ENCODE data around the gene ENAH.

ENAH gene

DNA sequence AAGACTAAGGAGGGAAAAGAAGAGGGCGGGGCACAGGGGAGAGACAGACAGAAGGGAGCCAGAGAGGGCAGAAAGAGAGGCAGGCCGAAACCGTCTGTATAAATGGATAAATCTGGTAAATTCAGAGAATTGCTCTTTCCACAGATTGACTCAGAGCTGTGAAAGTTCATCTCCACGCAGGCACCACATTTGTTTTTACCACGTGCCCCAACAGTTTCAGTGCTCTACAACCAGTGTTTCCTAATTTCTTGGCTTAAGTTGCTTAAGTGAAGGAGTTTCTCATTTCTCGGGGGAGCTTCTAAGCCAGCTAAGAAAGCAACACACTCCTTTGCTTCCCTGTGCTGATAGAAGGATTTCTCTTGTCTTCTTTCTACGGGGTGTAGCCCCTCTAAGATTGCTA, 87.1 kb downstream of the ENAH start:
- Histone ChIP-seq H3K36me3 (ENCODE audit: insufficient read depth, low read length) (peaks cover 8% of the 10 kb centered on the region; the same call in 1 of the 2 replicates), H3K9ac (ENCODE audit: low read depth, low read length, poor library complexity, severe bottlenecking) (no peak overlapping the region), H3F3A (ENCODE audit: low read depth) (no peaks in the 10 kb centered on the region), H3K9me3 (ENCODE audit: insufficient read depth, low read depth, low read length) (no peaks in the 10 kb centered on the region), H2AFZ (ENCODE audit: low read length) (no peak overlapping the region), H3K4me3 (ENCODE audit: low read length, poor library complexity, severe bottlenecking) (no peak overlapping the region), H3K4me2 (ENCODE audit: low read depth, low read length, poor library complexity, severe bottlenecking) (no peak overlapping the region), H4K20me1 (ENCODE audit: insufficient read depth, low read length, poor library complexity, severe bottlenecking) (no peaks in the 10 kb centered on the region), H3K4me1 (ENCODE audit: insufficient read depth, low read length, poor library complexity, severe bottlenecking) (no peaks in the 10 kb centered on the region), H3K9me2 (replicated peaks; ENCODE audit: low read depth, low read length) (no peaks in the 10 kb centered on the region), H3K27me3 (ENCODE audit: insufficient read depth, low read length, poor library complexity, severe bottlenecking) (no peaks in the 10 kb centered on the region), H3K79me2 (ENCODE audit: insufficient read depth, low read length) (no peaks in the 10 kb centered on the region)
- TF ChIP-seq, protein P1, sequence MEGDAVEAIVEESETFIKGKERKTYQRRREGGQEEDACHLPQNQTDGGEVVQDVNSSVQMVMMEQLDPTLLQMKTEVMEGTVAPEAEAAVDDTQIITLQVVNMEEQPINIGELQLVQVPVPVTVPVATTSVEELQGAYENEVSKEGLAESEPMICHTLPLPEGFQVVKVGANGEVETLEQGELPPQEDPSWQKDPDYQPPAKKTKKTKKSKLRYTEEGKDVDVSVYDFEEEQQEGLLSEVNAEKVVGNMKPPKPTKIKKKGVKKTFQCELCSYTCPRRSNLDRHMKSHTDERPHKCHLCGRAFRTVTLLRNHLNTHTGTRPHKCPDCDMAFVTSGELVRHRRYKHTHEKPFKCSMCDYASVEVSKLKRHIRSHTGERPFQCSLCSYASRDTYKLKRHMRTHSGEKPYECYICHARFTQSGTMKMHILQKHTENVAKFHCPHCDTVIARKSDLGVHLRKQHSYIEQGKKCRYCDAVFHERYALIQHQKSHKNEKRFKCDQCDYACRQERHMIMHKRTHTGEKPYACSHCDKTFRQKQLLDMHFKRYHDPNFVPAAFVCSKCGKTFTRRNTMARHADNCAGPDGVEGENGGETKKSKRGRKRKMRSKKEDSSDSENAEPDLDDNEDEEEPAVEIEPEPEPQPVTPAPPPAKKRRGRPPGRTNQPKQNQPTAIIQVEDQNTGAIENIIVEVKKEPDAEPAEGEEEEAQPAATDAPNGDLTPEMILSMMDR (conservative IDR thresholded peaks at IDR 0.05; ENCODE audit: low read length) = no peak
- no peak for TF ChIP-seq EZH2phosphoT487 (IDR thresholded peaks at IDR 0.05; ENCODE audit: borderline replicate concordance)

DNA sequence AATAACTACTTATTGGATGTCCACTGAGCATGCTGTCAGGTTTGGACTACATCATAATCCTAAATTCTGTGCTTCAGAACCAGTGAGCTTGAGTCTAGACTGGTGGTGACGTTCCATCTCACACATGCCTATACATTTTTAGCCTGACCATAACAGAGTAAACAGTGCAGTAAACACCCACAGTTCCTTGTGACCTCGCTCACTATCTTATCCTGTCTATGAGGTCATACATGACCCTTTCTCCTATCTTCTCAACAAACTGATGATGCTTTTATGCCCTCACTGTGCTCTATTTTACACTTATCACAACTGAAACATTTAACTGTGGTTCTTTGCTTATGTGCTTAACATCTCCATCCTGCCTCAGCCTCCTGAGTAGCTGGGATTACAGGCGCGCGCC, 91.2 kb downstream of the ENAH start:
- Histone ChIP-seq H3K36me3 (ENCODE audit: insufficient read depth, low read length) (peaks cover 8% of the 10 kb centered on the region; the same call in 1 of the 2 replicates), H4K20me1 (ENCODE audit: insufficient read depth, low read length, poor library complexity, severe bottlenecking) (no peaks in the 10 kb centered on the region), H3K4me2 (ENCODE audit: low read depth, low read length, poor library complexity, severe bottlenecking) (no peak overlapping the region), H3K4me1 (ENCODE audit: insufficient read depth, low read length, poor library complexity, severe bottlenecking) (no peaks in the 10 kb centered on the region), H3K9ac (ENCODE audit: low read depth, low read length, poor library complexity, severe bottlenecking) (no peak overlapping the region), H3K79me2 (ENCODE audit: insufficient read depth, low read length) (no peaks in the 10 kb centered on the region), H3K9me2 (replicated peaks; ENCODE audit: low read depth, low read length) (no peaks in the 10 kb centered on the region), H3K9me3 (ENCODE audit: insufficient read depth, low read depth, low read length) (no peaks in the 10 kb centered on the region), H2AFZ (ENCODE audit: low read length) (no peak overlapping the region), H3K27me3 (ENCODE audit: insufficient read depth, low read length, poor library complexity, severe bottlenecking) (no peaks in the 10 kb centered on the region), H3K4me3 (ENCODE audit: low read length, poor library complexity, severe bottlenecking) (no peak overlapping the region), H3F3A (ENCODE audit: low read depth) (no peaks in the 10 kb centered on the region)
- no peak for TF ChIP-seq EZH2phosphoT487 (IDR thresholded peaks at IDR 0.05; ENCODE audit: borderline replicate concordance)
- TF ChIP-seq, protein P1 (conservative IDR thresholded peaks at IDR 0.05; ENCODE audit: low read length) = no peak

DNA sequence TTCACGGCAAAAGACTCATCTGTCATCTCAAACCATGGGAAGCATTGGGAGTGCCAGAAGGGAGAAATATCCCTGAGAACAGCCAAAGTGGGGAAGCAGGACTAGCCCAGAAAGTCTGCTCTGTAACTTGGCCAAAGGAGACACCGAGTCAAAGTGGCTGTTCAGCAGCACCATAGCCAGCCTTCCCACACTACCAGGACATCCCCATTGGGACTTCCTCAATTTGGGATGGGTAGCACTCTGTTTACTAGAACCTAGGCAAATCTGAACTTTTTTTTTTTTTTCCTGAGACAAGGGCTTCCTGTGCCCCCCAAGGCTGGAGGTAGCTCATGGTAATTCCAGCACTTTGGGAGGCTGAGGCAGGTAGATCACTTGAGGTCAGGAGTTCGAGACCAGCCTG, 93.0 kb downstream of the ENAH start:
- Histone ChIP-seq H3K9me3 (ENCODE audit: insufficient read depth, low read depth, low read length) (no peaks in the 10 kb centered on the region), H3K9me2 (replicated peaks; ENCODE audit: low read depth, low read length) (no peaks in the 10 kb centered on the region), H3K36me3 (ENCODE audit: insufficient read depth, low read length) (no peaks in the 10 kb centered on the region), H3F3A (ENCODE audit: low read depth) (no peaks in the 10 kb centered on the region), H2AFZ (ENCODE audit: low read length) (no peak overlapping the region), H3K27me3 (ENCODE audit: insufficient read depth, low read length, poor library complexity, severe bottlenecking) (no peaks in the 10 kb centered on the region), H3K4me1 (ENCODE audit: insufficient read depth, low read length, poor library complexity, severe bottlenecking) (no peaks in the 10 kb centered on the region), H3K9ac (ENCODE audit: low read depth, low read length, poor library complexity, severe bottlenecking) (no peak overlapping the region), H3K79me2 (ENCODE audit: insufficient read depth, low read length) (no peaks in the 10 kb centered on the region), H3K4me3 (ENCODE audit: low read length, poor library complexity, severe bottlenecking) (no peak overlapping the region), H4K20me1 (ENCODE audit: insufficient read depth, low read length, poor library complexity, severe bottlenecking) (no peaks in the 10 kb centered on the region), H3K4me2 (ENCODE audit: low read depth, low read length, poor library complexity, severe bottlenecking) (no peak overlapping the region)
- TF ChIP-seq EZH2phosphoT487 (IDR thresholded peaks at IDR 0.05; ENCODE audit: borderline replicate concordance) = no peak
- TF ChIP-seq, protein P1 (conservative IDR thresholded peaks at IDR 0.05; ENCODE audit: low read length) = no peak
